Measurements from ENCODE around the gene S100A3.
"Not testable (repeated sequence)": the region's sequence is repeated elsewhere in the genome, so short reads cannot be mapped to it uniquely, and the experiment has no call there.

The S100A3 gene

DNA sequence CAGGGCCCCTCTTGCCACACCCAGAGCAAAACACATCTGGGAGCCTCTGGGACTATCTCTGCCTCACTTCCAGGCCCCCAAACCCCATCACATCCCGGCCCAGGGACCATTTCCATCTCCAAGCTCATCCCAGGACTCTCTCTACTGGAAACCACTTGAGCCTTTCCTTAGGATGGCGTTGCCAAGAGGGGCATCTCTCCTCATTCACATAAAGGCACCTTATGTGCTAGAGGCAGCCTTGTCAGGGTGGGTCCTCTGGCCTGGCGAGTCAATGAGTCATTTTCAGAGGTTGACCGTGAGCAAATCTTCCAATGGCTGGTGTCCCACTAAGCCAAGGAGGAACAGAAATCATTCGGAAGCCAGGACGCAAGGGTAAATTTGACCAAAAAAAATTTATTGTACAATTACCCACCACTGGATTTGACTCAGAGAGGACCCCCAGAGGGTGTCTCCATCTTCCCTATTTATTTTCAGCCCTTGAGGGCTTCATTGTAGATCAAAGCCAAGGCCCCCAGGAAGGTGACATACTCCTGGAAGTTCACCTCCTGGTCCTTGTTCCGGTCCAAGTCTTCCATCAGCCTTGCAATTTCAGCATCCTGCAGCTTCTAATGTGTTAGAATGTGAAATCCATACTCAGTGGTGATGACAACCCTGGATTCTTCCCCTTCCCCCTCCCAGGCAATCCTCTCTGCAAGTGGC is 14.7 kb downstream of the S100A3 start:
- no peak for DNase-seq

DNA sequence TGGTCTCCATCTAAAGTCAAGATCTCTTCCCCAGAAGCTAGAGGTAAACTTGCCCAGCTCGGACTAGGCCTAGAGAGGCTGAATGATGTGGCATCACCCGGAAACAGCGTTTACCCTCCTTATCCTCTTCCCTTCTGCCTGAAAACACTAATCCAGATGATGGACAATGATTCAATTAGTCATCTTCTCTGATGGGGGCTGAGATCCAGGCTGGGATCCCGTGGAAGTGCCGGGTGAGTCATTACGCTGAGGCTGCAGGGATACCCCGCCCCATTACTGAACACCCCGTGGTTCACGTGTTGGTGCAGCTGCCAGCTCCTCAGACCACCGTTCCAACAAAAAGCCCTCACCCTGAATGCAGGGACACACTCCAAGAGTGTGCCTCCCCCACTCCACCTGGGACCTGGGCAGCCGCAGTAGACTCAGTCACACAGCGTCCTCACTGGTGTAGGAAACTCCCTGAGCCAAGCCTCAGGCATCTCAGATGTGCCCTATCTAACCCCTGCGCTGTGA is 15.3 kb downstream of the S100A3 start:
- no peak for DNase-seq

GRCh38 chr1:153532769-153533599 is 16.1 kb downstream of the S100A3 start:
- peak; percentile 82 for DNase-seq

GRCh38 chr1:153532181-153532580 is 16.9 kb downstream of the S100A3 start:
- DNase-seq = no peak

GRCh38 chr1:153531638-153532037 is 17.4 kb downstream of the S100A3 start:
- no peak for DNase-seq

DNA sequence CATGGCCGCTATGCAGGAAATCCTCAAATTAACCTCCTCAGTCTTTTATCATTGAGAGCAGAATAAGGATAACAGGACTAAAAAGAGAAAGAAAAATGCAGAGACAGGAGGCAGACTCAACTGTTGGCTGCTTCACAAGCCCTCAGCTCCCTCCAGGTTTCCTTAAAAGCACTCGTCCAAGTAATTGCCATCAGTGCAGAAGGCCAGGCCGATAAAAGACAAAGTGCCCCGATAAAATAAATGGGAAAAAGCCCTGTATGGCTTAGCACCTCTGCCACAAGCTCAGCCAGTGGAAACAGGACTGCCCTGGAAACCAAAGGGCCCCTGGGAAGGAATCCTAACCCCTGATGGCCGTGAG is 21.4 kb downstream of the S100A3 start:
- no peak for DNase-seq

DNA sequence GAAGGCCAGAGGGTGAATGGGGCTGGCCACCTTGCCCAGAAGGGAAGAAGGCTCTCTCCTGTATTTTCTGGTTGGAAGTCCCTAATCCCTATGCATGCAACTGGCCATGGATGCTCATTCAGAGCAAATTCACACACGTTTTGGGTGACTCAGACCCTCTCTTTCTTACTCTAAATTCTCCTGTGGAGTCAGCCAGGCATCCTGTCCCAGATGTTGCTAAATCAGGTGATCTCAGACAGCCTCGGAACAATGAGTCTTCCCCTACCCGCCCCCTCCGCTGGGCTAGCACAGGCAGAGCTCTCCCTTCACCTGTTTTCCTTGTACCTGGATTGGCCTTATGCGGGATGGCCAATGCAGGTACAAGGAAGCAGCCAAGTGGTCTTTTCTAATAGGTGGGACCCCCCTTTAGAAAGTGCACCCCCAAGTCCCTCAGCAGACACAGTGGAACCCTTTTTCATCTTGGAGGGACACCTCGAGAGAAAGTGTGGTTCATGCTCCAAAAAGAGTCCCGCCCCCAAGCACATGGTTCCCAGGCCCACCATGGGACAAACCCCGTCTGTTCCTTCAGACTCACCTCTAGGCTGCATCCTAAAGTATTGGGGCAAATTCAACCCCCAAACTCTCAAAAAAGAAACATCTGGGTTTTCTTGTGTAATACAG is 21.9 kb downstream of the S100A3 start:
- no peak for DNase-seq

- no peak for DNase-seq
Measured at GRCh38 chr1:153526132-153526543, 22.9 kb downstream of the S100A3 start.

- no peak for DNase-seq
Measured at GRCh38 chr1:153525088-153525728, 23.9 kb downstream of the S100A3 start.

DNA sequence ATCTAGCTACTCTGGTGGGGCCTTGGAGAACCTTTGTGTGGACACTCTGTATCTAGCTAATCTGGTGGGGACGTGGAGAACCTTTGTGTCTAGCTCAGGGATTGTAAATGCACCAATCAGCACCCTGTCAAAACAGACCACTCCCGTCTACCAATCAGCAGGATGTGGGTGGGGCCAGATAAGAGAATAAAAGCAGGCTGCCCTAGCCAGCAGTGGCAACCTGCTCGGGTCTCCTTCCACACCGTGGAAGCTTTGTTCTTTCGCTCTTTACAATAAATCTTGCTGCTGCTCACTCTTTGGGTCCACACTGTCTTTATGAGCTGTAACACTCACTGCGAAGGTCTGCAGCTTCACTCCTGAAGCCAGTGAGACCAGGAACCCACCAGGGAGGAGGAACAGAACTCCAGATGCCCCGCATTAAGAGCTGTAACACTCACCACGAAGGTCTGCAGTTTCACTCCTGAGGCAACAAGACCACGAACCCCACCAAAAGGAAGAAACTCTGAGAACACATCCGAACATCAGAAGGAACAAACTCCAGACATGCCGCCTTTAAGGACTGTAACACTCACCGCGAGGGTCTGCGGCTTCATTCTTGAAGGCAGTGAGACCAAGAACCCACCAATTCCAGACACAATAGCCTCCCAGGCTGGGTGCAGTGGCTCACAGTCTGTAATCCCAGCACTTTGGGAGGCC is 26.6 kb downstream of the S100A3 start:
- DNase-seq = not testable (repeated sequence)

DNA sequence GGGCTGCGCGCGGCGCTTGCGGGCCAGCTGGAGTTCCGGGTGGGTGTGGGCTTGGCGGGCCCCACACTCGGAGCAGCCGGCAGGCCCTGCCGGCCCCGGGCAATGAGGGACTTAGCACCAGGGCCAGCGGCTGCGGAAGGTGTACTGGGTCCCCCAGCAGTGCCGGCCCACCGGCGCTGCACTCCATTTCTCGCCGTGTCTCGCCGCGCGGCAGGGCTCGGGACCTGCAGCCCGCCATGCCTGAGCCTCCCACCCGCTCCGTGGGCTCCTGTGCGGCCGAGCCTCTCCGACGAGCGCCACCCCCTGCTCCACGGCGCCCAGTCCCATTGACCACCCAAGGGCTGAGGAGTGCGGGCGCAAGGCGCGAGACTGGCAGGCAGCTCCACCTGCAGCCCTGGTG is 27.2 kb downstream of the S100A3 start:
- DNase-seq = not testable (repeated sequence)

DNA sequence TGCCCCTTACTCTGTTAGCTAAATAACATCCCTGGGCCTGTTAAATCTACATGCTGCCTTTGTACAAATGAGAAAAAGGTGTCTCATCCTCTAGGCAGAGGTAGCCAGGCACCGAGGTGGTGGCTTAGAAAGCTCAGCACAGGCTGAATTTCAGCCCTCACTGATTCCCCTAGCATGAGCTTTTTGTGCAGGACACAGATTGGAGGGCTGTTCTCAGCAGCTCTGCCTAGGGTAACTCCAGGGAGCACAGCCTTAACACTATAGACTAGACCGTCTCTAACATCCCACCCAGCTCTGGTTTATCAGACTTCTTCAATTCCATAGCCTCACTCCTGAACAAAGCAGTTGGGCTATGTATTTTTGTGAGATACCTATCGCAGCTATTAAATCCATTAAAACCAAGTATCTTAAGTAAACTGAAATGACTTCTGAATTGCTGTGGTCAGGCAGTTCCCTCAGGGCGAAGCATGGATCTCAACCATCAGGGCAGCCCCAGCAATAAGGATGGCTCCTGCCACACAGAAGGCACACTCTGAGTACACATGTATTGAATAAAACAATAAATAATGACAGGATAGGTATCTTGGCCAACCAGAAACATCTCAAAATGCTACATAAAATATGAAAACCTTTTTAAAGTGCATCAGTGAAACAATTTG is 28.1 kb downstream of the S100A3 start:
- no peak for DNase-seq

DNA sequence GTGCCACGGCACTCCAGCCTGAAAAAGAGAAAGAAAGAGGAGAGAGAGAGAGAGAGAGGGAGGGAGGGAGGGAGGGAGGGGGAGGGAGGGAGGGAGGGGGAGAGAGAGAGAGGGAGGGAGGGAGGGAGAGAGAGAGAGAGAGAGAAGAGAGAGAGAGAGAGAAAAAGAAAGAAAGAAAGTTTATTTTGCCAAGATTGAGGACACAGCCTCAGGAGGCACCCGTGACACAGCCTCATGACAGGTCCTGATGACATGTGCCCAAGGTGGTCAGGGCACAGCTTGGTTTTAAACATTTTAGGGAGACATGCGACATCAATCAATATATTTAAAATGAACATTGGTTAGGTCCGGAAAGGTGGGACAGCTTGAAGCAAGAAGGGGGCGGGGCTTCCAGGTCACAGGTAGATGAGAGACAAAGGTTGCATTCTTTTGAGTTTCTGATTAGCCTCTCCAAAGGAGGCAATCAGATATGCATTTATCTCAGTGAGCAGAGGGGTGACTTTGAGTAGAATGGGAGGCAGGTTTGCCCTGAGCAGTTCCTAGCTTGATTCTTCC is 28.8 kb downstream of the S100A3 start:
- DNase-seq = not testable (repeated sequence)

GRCh38 chr1:153519242-153519641 is 29.8 kb downstream of the S100A3 start:
- DNase-seq = no peak

DNA sequence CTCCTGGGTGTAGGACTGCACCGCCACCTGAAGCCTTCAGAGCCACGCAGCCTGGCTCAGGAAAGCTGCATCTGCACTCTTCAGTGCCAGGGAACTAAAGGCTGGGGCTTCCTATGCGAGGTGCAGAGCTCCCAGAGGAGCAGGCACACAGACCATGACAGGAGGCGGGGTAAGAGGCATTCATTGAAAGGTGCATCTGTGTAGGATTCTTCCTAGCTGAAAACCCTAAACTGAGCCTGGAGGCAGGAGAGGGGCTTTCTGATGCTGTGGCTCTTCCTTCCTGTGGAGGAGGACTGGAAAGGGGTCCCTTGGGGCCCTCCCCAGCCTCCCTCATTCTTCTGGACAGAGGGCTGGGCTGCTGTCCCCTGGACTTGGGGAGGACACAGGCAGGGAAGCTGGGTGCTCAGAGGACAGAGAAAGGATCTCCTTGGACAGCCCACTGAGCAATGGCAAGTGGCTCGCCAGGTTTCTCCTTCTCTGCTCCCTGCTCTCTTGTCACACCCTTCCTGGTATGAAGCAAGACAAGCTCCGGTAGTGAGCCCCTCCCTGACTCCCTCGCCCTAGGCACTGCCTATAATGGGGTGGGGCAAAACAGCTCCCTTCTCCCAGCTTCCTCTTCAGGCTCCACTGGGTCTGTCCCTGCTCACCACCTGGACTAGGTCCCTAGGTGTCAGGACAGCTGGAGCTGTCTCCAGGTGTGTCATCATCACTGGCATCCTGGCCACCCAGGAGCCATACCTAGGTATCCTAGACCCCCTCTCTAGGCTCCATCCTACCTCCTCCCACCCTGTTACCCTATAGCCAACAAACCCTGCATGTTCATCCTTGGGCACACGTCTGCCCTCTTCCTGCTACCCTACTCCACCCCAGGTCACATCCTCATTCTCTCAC is 33.3 kb downstream of the S100A3 start:
- DNase-seq = no peak

- no peak for DNase-seq
Measured at GRCh38 chr1:153513666-153514065, 35.4 kb downstream of the S100A3 start.

- DNase-seq = no peak
Measured at GRCh38 chr1:153513023-153513422, 36.0 kb downstream of the S100A3 start.

DNA sequence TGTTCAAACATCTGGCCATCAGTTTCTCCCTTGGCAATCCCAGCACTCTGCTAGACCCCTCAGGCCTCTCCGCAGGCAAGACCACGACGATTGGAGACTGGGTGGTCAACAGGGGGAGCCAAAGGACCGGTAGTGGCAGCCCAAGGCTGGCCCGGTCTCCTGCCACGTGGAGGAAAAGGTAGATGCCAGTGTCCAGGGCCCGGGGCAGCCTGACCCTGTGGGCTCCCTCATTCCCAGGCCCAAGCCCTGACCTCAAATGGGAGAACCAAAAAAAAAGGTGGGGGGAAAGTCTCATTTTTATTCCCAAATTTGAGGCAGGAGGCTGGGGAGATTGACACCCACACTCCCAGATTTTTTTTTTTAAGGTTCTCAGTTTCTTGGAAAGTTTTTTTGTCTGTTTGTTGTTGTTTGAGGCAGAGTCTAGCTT is 38.1 kb downstream of the S100A3 start:
- no peak for DNase-seq

GRCh38 chr1:153509729-153510354 is 39.2 kb downstream of the S100A3 start:
- DNase-seq = no peak

- DNase-seq = no peak
Measured at GRCh38 chr1:153509036-153509435, 40.0 kb downstream of the S100A3 start.
